Sigmoid colon (tissue), 7 donors: ENCODE results near the gene REN. TPM values are rescaled to one million over a fixed set of nuclear protein-coding genes. Genes with fewer than 3 reads are reported as not detected.

Experiments used
- DNase-seq: peaks from one replicate; pipeline ENCODE4 v3.0.0-alpha.2; 2019
- H3K27ac ChIP-seq, 4 donors: fragments of 200-600 bp; sonication (generic); one replicate each; pipeline ENCODE4 v1.5.1; 2016 to 2019; ENCODE audit warnings: mild to moderate bottlenecking in 1 of 4
- H3K27me3 ChIP-seq, 3 donors: fragments of 200-600 bp; sonication (generic); one replicate each; pipeline ENCODE4 v1.5.1; 2019; ENCODE audit warnings: mild to moderate bottlenecking in 1 of 3
- H3K36me3 ChIP-seq, 4 donors: fragments of 200-600 bp; sonication (generic); one replicate each; pipeline ENCODE4 v1.5.1; 2016 to 2019
- H3K4me1 ChIP-seq, 4 donors: fragments of 200-600 bp; sonication (generic); one replicate each; pipeline ENCODE4 v1.5.1; 2017 to 2019
- H3K4me3 ChIP-seq, 4 donors: fragments of 200-600 bp; sonication (generic); one replicate each; pipeline ENCODE4 v1.5.1; 2017 to 2019; ENCODE audit warnings: mild to moderate bottlenecking in 2 of 4, moderate library complexity in 1 of 4
- H3K9me3 ChIP-seq, 4 donors: fragments of 200-600 bp in 3 of 4; sonication (generic) in 3 of 4; one replicate each; pipeline versions ENCODE4 v1.5.1 to v1.6.1; 2013 to 2019
- CTCF ChIP-seq, 4 experiments: fragments of 450-650 bp in 3 of 4; fragments of 200-600 bp in 1 of 4; IDR thresholded peaks; one replicate each; pipeline ENCODE4 v1.5.1; 2016 to 2019; ENCODE audit warnings: antibody characterized with exemption in 4 of 4, mild to moderate bottlenecking in 3 of 4, moderate library complexity in 2 of 4
- EP300 ChIP-seq, 4 donors: sonication (generic); formaldehyde crosslinking; IDR thresholded peaks; one replicate each; pipeline ENCODE4 v1.6.1; 2017; ENCODE audit warnings: antibody characterized with exemption in 4 of 4
- POLR2A ChIP-seq, 2 donors: fragments of 450-650 bp; IDR thresholded peaks; one replicate each; pipeline ENCODE4 v1.6.1; 2016; ENCODE audit warnings: antibody characterized with exemption in 2 of 2, mild to moderate bottlenecking in 2 of 2, moderate library complexity in 2 of 2
- POLR2AphosphoS5 ChIP-seq, 4 donors: sonication (generic); formaldehyde crosslinking; IDR thresholded peaks; one replicate each; pipeline ENCODE4 v1.6.1; 2017; ENCODE audit warnings: antibody characterized with exemption in 4 of 4
- WGBS, 2 donors: extraction: QIAGEN DNeasy Blood & Tissue Kit; methylation state at CpG; one replicate each; pipeline ENCODE4 v1.1.7; 2013; 5-methylcytosine and 5-hydroxymethylcytosine counted together
- intact Hi-C: fragments of 100-400 bp; cut with DNase I; formaldehyde crosslinking; loops from one replicate; pipeline ENCODE4 v1.15.1; 2023
- polyA plus RNA-seq, 3 donors: library from polyadenylated mRNA; stranded (reverse); fragments of 200-250 nt; gene quantifications; one replicate each; pipeline ENCODE4 v1.2.3, GENCODE V29; 2013
- total RNA-seq, 4 donors: library from RNA; depleted of rRNA; stranded (reverse); fragments of >200 nt; gene quantifications; one replicate each; pipeline ENCODE4 v1.1.0, GENCODE V29; 2016
- donor health status: healthy with polysubstance abuse.
- donor health status: Bipolar disorder and iron deficiency.
- donor health status: healthy.

REN gene
- total and polyA plus RNA-seq, 7 donors, result 0.32 to 1.8 (median 0.92) TPM; not detected in 4

GRCh38 chr1:204152310-204153044 is 13.7 kb downstream of the REN start:
- Histone ChIP-seq H3K27ac (peak overlapping the region; percentile 53 to 74 (median 68)), H3K36me3 (no peaks in the 10 kb centered on the region), H3K4me1 (peaks cover 0 to 24% (median 20%) of the 10 kb centered on the region in 4 donors), H3K4me3 (peak overlapping the region; percentile 38 to 86 (median 66)), H3K9me3 (no peaks in the 10 kb centered on the region), H3K27me3 (peaks cover 0 to 4% (median 0%) of the 10 kb centered on the region in 3 donors)
- no peak for TF ChIP-seq EP300 (IDR thresholded peaks at IDR 0.05)
- no peak for TF ChIP-seq CTCF (IDR thresholded peaks at IDR 0.05)
- TF ChIP-seq POLR2AphosphoS5 (IDR thresholded peaks at IDR 0.05), result no peak
- no peak for TF ChIP-seq POLR2A (IDR thresholded peaks at IDR 0.05)
- intact Hi-C loops, result no loop called here
- WGBS, 2 donors, result 29 to 34% methylated on average over 25 of the region's 25 CpGs
- no peak for DNase-seq

- DNase-seq, result peak; percentile 84
- Histone ChIP-seq H3K27ac (peak within 1 kb of the TSS; percentile 66 to 77 (median 72)), H3K27me3 (peaks cover 0 to 4% (median 0%) of the 10 kb centered on the region in 3 donors), H3K4me3 (peak within 1 kb of the TSS; percentile 58 to 86 (median 72)), H3K36me3 (no peaks in the 10 kb centered on the region), H3K9me3 (no peaks in the 10 kb centered on the region), H3K4me1 (peaks cover 0 to 24% (median 20%) of the 10 kb centered on the region in 4 donors)
- WGBS, 2 donors, result 1% methylated on average over 94 of the region's 94 CpGs
- TF ChIP-seq POLR2AphosphoS5 (IDR thresholded peaks at IDR 0.05) (peak in 1 of 4 donors; percentile 6), CTCF (IDR thresholded peaks at IDR 0.05) (no peak)
- intact Hi-C loops, result no loop called here
Measured at GRCh38 chr1:204151552-204152309, 14.4 kb downstream of the REN start, which contains the start of gene ETNK2. Gene ETNK2 (minus strand): TSS chr1:204152044. CDS start chr1:204151852, 192 bp downstream.

GRCh38 chr1:204150702-204151551 is 15.2 kb downstream of the REN start:
- H3K9me3 ChIP-seq, result no peaks in the 10 kb centered on the region
- peaks cover 0 to 4% (median 0%) of the 10 kb centered on the region in 3 donors for H3K27me3 ChIP-seq
- peak overlapping the region; percentile 66 to 77 (median 72) for H3K27ac ChIP-seq
- intact Hi-C loops, result no loop called here
- WGBS, 2 donors, result 40 to 44% methylated on average over 33 of the region's 33 CpGs
- peaks cover 0 to 24% (median 20%) of the 10 kb centered on the region in 4 donors for H3K4me1 ChIP-seq
- no peak for DNase-seq
- H3K4me3 ChIP-seq, result peak overlapping the region; percentile 58 to 86 (median 72)
- no peaks in the 10 kb centered on the region for H3K36me3 ChIP-seq
- no peak for TF ChIP-seq POLR2A (IDR thresholded peaks at IDR 0.05)
- TF ChIP-seq EP300 (IDR thresholded peaks at IDR 0.05), result no peak
- TF ChIP-seq CTCF (IDR thresholded peaks at IDR 0.05), result no peak
- no peak for TF ChIP-seq POLR2AphosphoS5 (IDR thresholded peaks at IDR 0.05)
